ENCODE measurements around the gene CRY2.
"Not testable (repeated sequence)": the region's sequence is repeated elsewhere in the genome, so short reads cannot be mapped to it uniquely, and the experiment has no call there.

CRY2 gene

GRCh38 chr11:45899086-45899447 is 51.8 kb downstream of the CRY2 start:
- no peak for DNase-seq (ENCODE audit: low spot score)
- no peak for TF ChIP-seq CTCF (IDR thresholded peaks at IDR 0.05; ENCODE audit: extremely low read depth, insufficient read depth, missing control alignments)
- in situ Hi-C loops (cut with MboI; ENCODE audit: low pct_unique_long_range_greater_than_20kb, low sequenced_read_pairs, unreplicated experiment): no loop called here

GRCh38 chr11:45899448-45900174 is 52.3 kb downstream of the CRY2 start:
- no peak for TF ChIP-seq CTCF (IDR thresholded peaks at IDR 0.05; ENCODE audit: extremely low read depth, insufficient read depth, missing control alignments)
- peak; percentile 93 for DNase-seq (ENCODE audit: low spot score)
- in situ Hi-C loops (cut with MboI; ENCODE audit: low pct_unique_long_range_greater_than_20kb, low sequenced_read_pairs, unreplicated experiment): no loop called here

GRCh38 chr11:45900175-45900800 is 53.0 kb downstream of the CRY2 start:
- in situ Hi-C loops (cut with MboI; ENCODE audit: low pct_unique_long_range_greater_than_20kb, low sequenced_read_pairs, unreplicated experiment); DNase-seq (ENCODE audit: low spot score): not testable (repeated sequence)

GRCh38 chr11:45900916-45901617 is 53.8 kb downstream of the CRY2 start:
- no peak for DNase-seq (ENCODE audit: low spot score)
- in situ Hi-C loops (cut with MboI; ENCODE audit: low pct_unique_long_range_greater_than_20kb, low sequenced_read_pairs, unreplicated experiment): no loop called here
- TF ChIP-seq CTCF (IDR thresholded peaks at IDR 0.05; ENCODE audit: extremely low read depth, insufficient read depth, missing control alignments): no peak

GRCh38 chr11:45901626-45902025 is 54.4 kb downstream of the CRY2 start:
- TF ChIP-seq CTCF (IDR thresholded peaks at IDR 0.05; ENCODE audit: extremely low read depth, insufficient read depth, missing control alignments): no peak
- no peak for DNase-seq (ENCODE audit: low spot score)
- in situ Hi-C loops (cut with MboI; ENCODE audit: low pct_unique_long_range_greater_than_20kb, low sequenced_read_pairs, unreplicated experiment): no loop called here

- no peak for TF ChIP-seq CTCF (IDR thresholded peaks at IDR 0.05; ENCODE audit: extremely low read depth, insufficient read depth, missing control alignments)
- in situ Hi-C loops (cut with MboI; ENCODE audit: low pct_unique_long_range_greater_than_20kb, low sequenced_read_pairs, unreplicated experiment): no loop called here
- DNase-seq (ENCODE audit: low spot score): no peak
Observed at GRCh38 chr11:45902452-45903380, 55.4 kb downstream of the CRY2 start.
